H9 (cell line): ENCODE data around the gene MYRF. TPM values are rescaled to one million over a fixed set of nuclear protein-coding genes. Genes with fewer than 3 reads are reported as not detected.

Experiments
- DNase-seq: peaks from one replicate; pipeline ENCODE4 v3.0.0-alpha.2; 2017
- H2AFZ ChIP-seq: one replicate; pipeline ENCODE4 v1.6.1; 2013; ENCODE audit warnings: mild to moderate bottlenecking, low read length, control low read depth, moderate library complexity
- H2AK5ac ChIP-seq: 2 replicates; pipeline ENCODE4 v1.6.1; 2013; ENCODE audit warnings: low read length, control low read depth, mixed read lengths; ENCODE audit not compliant: insufficient read length
- H2BK120ac ChIP-seq: one replicate; pipeline ENCODE4 v1.6.1; 2013; ENCODE audit warnings: low read depth, mild to moderate bottlenecking, low read length, control low read depth, inconsistent platforms; ENCODE audit not compliant: poor library complexity, severe bottlenecking
- H2BK12ac ChIP-seq: 2 replicates; pipeline ENCODE4 v1.6.1; 2013; ENCODE audit warnings: low read length, control low read depth, mixed read lengths, low read depth; ENCODE audit not compliant: insufficient read length
- H2BK15ac ChIP-seq: 2 replicates; pipeline ENCODE4 v1.6.1; 2013; ENCODE audit warnings: low read depth, low read length, control low read depth
- H2BK20ac ChIP-seq: one replicate; pipeline ENCODE4 v1.6.1; 2013; ENCODE audit warnings: low read depth, mild to moderate bottlenecking, low read length, control low read depth, inconsistent platforms; ENCODE audit not compliant: poor library complexity, severe bottlenecking
- H2BK5ac ChIP-seq: 2 replicates; pipeline ENCODE4 v1.6.1; 2013; ENCODE audit warnings: low read length, control low read depth, mixed read lengths; ENCODE audit not compliant: insufficient read length
- H3K14ac ChIP-seq: 2 replicates; pipeline ENCODE4 v1.6.1; 2013; ENCODE audit warnings: low read length, control low read depth; ENCODE audit not compliant: insufficient read depth
- H3K18ac ChIP-seq: 2 replicates; pipeline ENCODE4 v1.6.1; 2013; ENCODE audit warnings: low read depth, mild to moderate bottlenecking, mixed read lengths, low read length, control low read depth; ENCODE audit not compliant: insufficient read length
- H3K23ac ChIP-seq: 2 replicates; pipeline ENCODE4 v1.6.1; 2013; ENCODE audit warnings: low read length, control low read depth, mixed read lengths, low read depth; ENCODE audit not compliant: insufficient read length
- H3K23me2 ChIP-seq: 2 replicates; pipeline ENCODE4 v1.6.1; 2013; ENCODE audit warnings: low read depth, mild to moderate bottlenecking, mixed read lengths, low read length, control low read depth; ENCODE audit not compliant: insufficient read length, poor library complexity, severe bottlenecking
- H3K27ac ChIP-seq: 2 replicates; pipeline ENCODE4 v1.5.1; 2013; ENCODE audit warnings: low read length, control low read depth, mixed read lengths, low read depth; ENCODE audit not compliant: insufficient read length
- H3K27me3 ChIP-seq: 2 replicates; pipeline ENCODE4 v1.6.1; 2013; ENCODE audit warnings: low read length, control low read depth, inconsistent platforms; ENCODE audit not compliant: insufficient read depth
- H3K4ac ChIP-seq: 2 replicates; pipeline ENCODE4 v1.6.1; 2013; ENCODE audit warnings: low read depth, mild to moderate bottlenecking, control low read depth, inconsistent platforms, low read length, moderate library complexity
- H3K4me1 ChIP-seq: 2 replicates; pipeline ENCODE4 v1.6.1; 2013; ENCODE audit warnings: low read length, control low read depth, inconsistent platforms; ENCODE audit not compliant: insufficient read depth
- H3K4me2 ChIP-seq: 2 replicates; pipeline ENCODE4 v1.6.1; 2013; ENCODE audit warnings: low read length, control low read depth, mixed read lengths; ENCODE audit not compliant: insufficient read length, insufficient read depth
- H3K56ac ChIP-seq: 2 replicates; pipeline ENCODE4 v1.6.1; 2013; ENCODE audit warnings: low read depth, mild to moderate bottlenecking, mixed read lengths, low read length, control low read depth; ENCODE audit not compliant: insufficient read length
- H3K79me1 ChIP-seq: 2 replicates; pipeline ENCODE4 v1.6.1; 2013; ENCODE audit warnings: low read depth, mild to moderate bottlenecking, moderate library complexity, low read length, control low read depth, inconsistent platforms; ENCODE audit not compliant: insufficient read depth, poor library complexity, severe bottlenecking
- H3K79me2 ChIP-seq: 2 replicates; pipeline ENCODE4 v1.6.1; 2013; ENCODE audit warnings: low read length, control low read depth, inconsistent platforms; ENCODE audit not compliant: insufficient read depth
- H3K9ac ChIP-seq: 2 replicates; pipeline ENCODE4 v1.6.1; 2013; ENCODE audit warnings: low read length, control low read depth, mixed read lengths; ENCODE audit not compliant: insufficient read length; ENCODE audit errors: extremely low read depth
- H3K9me3 ChIP-seq: one replicate; pipeline ENCODE4 v1.6.1; 2013; ENCODE audit warnings: low read depth, low read length, inconsistent platforms; ENCODE audit not compliant: control insufficient read depth
- H3T11ph ChIP-seq: one replicate; pipeline ENCODE4 v1.6.1; 2013; ENCODE audit warnings: mild to moderate bottlenecking, low read length, control low read depth, inconsistent platforms
- H4K20me1 ChIP-seq: one replicate; pipeline ENCODE4 v1.6.1; 2013; ENCODE audit not compliant: control insufficient read depth, insufficient read length, insufficient read depth
- H4K5ac ChIP-seq: 2 replicates; pipeline ENCODE4 v1.6.1; 2013; ENCODE audit warnings: low read depth, mild to moderate bottlenecking, mixed read lengths, low read length, control low read depth; ENCODE audit not compliant: insufficient read length
- H4K8ac ChIP-seq: replicated peaks from 2 replicates; pipeline ENCODE4 v1.6.1; 2013; ENCODE audit warnings: low read length, control low read depth, mixed read lengths, low read depth; ENCODE audit not compliant: insufficient read length
- H4K91ac ChIP-seq: 2 replicates; pipeline ENCODE4 v1.6.1; 2013; ENCODE audit warnings: low read depth, mild to moderate bottlenecking, moderate library complexity, mixed read lengths, low read length, control low read depth; ENCODE audit not compliant: insufficient read length
- H3K27ac Mint-ChIP-seq, 3 experiments: 2 replicates in 2 of 3; 3 replicates in 1 of 3; pipeline ENCODE4 v1.8.0; 2020 to 2021; ENCODE audit warnings: mixed read lengths in 3 of 3, mild to moderate bottlenecking in 1 of 3, moderate library complexity in 1 of 3
- H3K27me3 Mint-ChIP-seq: 2 replicates; pipeline ENCODE4 v1.8.0; 2021; ENCODE audit warnings: low read depth, mild to moderate bottlenecking, moderate library complexity, mixed read lengths
- H3K36me3 Mint-ChIP-seq, 3 experiments: 2 replicates in 2 of 3; 3 replicates in 1 of 3; pipeline ENCODE4 v1.8.0; 2020 to 2021; ENCODE audit warnings: low read depth in 3 of 3, mixed read lengths in 3 of 3; ENCODE audit not compliant: insufficient read depth in 1 of 3
- H3K4me1 Mint-ChIP-seq, 2 experiments: 2 replicates each; pipeline ENCODE4 v1.8.0; 2020; ENCODE audit warnings: mixed read lengths in 2 of 2
- H3K4me3 Mint-ChIP-seq, 2 experiments: 2 replicates in 1 of 2; 3 replicates in 1 of 2; pipeline ENCODE4 v1.8.0; 2020 to 2021; ENCODE audit warnings: mild to moderate bottlenecking in 2 of 2, mixed read lengths in 2 of 2, moderate library complexity in 1 of 2
- H3K9me3 Mint-ChIP-seq, 2 experiments: 2 replicates in 1 of 2; 3 replicates in 1 of 2; pipeline ENCODE4 v1.8.0; 2020; ENCODE audit warnings: mild to moderate bottlenecking in 2 of 2, mixed read lengths in 2 of 2, moderate library complexity in 1 of 2
- CTCF ChIP-seq: fragments of 200-600 bp; sonication (generic); conservative IDR thresholded peaks from 3 replicates; pipeline ENCODE4 v1.8.0; 2021; ENCODE audit warnings: antibody characterized with exemption, mild to moderate bottlenecking
- WGBS: extraction: QIAGEN DNeasy Blood & Tissue Kit; methylation state at CpG from one replicate; pipeline ENCODE4 v1.1.7; 2013; ENCODE audit warnings: missing lambda C conversion rate, low lambda C conversion rate, mixed read lengths; ENCODE audit not compliant: insufficient read length; ENCODE audit errors: extremely low coverage; 5-methylcytosine and 5-hydroxymethylcytosine counted together
- total RNA-seq: library from RNA; stranded (reverse); gene quantifications from 2 replicates; pipeline ENCODE4 v1.2.1, GENCODE V29; 2021

Gene MYRF
- total RNA-seq, 1 experiment from 2014 or later: 13.9 TPM

GRCh38 chr11:61769946-61770683 lies 17.7 kb downstream of the MYRF start:
- H3K18ac ChIP-seq: no peak overlapping the region
- no peaks in the 10 kb centered on the region for H3K79me1 ChIP-seq
- H3K14ac ChIP-seq: no peak overlapping the region
- H3K56ac ChIP-seq: no peak overlapping the region
- no peak overlapping the region for H3T11ph ChIP-seq
- H2AFZ ChIP-seq: no peak overlapping the region
- H3K27me3 Mint-ChIP-seq: no peaks in the 10 kb centered on the region; the same call in 1 of the 2 replicates
- peaks cover 12 to 27% of the 10 kb centered on the region in 2 experiments for H3K4me1 Mint-ChIP-seq
- no peaks in the 10 kb centered on the region for H3K27me3 ChIP-seq
- no peak overlapping the region for H2BK15ac ChIP-seq
- DNase-seq: no peak
- no peak for TF ChIP-seq CTCF
- no peak overlapping the region for H2BK120ac ChIP-seq
- no peak overlapping the region for H3K4ac ChIP-seq
- no peaks in the 10 kb centered on the region for H3K9me3 ChIP-seq
- no peak overlapping the region for H3K23ac ChIP-seq
- no peak overlapping the region for H2AK5ac ChIP-seq
- peaks cover 0 to 2% of the 10 kb centered on the region in 2 experiments; a peak in 1 of 5 replicates for H3K9me3 Mint-ChIP-seq
- H4K5ac ChIP-seq: no peak overlapping the region
- no peaks in the 10 kb centered on the region for H3K4me1 ChIP-seq
- H3K9ac ChIP-seq: no peak overlapping the region
- H3K27ac ChIP-seq: no peak overlapping the region
- no peak overlapping the region for H2BK20ac ChIP-seq
- H3K36me3 Mint-ChIP-seq: no peaks in the 10 kb centered on the region; a peak in 1 of 7 replicates
- no peak overlapping the region; a peak in 1 of 7 replicates for H3K27ac Mint-ChIP-seq
- no peaks in the 10 kb centered on the region for H3K79me2 ChIP-seq
- no peak overlapping the region for H2BK12ac ChIP-seq
- H3K4me3 Mint-ChIP-seq: no peak overlapping the region
- no CpG with 5 or more reads among the region's 20 CpGs for WGBS
- H4K8ac ChIP-seq: no peak overlapping the region
- H3K23me2 ChIP-seq: no peaks in the 10 kb centered on the region
- H4K20me1 ChIP-seq: no peaks in the 10 kb centered on the region
- no peak overlapping the region for H2BK5ac ChIP-seq
- no peak overlapping the region for H4K91ac ChIP-seq
- H3K4me2 ChIP-seq: no peak overlapping the region
